Caco-2 (cell line): ENCODE measurements around the gene DGCR2. TPM values are rescaled to one million over a fixed set of nuclear protein-coding genes. Genes with fewer than 3 reads are reported as not detected.

Experiments used
- BruUV-seq: library from RNA; stranded (reverse); fragments of 400-500 nt; replicated peaks from 2 replicates; lab custom pipeline; 2021; lab: Mats Ljungman, UMichigan
- CTCF ChIA-PET: fragments of 300-600 bp; sonication (Branson Sonifier 250); formaldehyde crosslinking; loops from one replicate; lab custom pipeline; 2022; ENCODE audit warnings: antibody characterized with exemption; lab: Charles Lee
- POLR2A ChIA-PET: fragments of 300-600 bp; sonication (Branson Sonifier 250); formaldehyde crosslinking; loops from one replicate; lab custom pipeline; 2022; ENCODE audit warnings: antibody characterized with exemption; lab: Charles Lee
- DNase-seq, 2 experiments: peaks; one replicate each; pipeline versions ENCODE4 v3.0.0 to v3.0.0-alpha.2; 2020 to 2022
- H3K27me3 ChIP-seq: replicated peaks from 2 replicates; pipeline ENCODE4 v1.6.0; 2011; ENCODE audit warnings: low read length; ENCODE audit not compliant: control insufficient read depth, insufficient read depth
- H3K36me3 ChIP-seq: 2 replicates; pipeline ENCODE4 v1.5.1; 2011; ENCODE audit warnings: low read length; ENCODE audit not compliant: control insufficient read depth, insufficient read depth
- H3K4me1 ChIP-seq: fragments of 250-450 bp; sonication (Bioruptor Pico); 2 replicates; pipeline ENCODE4 v1.5.1; 2020; ENCODE audit warnings: mild to moderate bottlenecking
- H3K4me3 ChIP-seq: 2 replicates; pipeline ENCODE4 v1.5.1; 2011; ENCODE audit warnings: low read depth, mild to moderate bottlenecking, control low read depth, low read length
- H3K9me3 ChIP-seq: fragments of 250-450 bp; sonication (Bioruptor Pico); 2 replicates; pipeline ENCODE4 v1.5.1; 2020; ENCODE audit warnings: mild to moderate bottlenecking, moderate library complexity
- H3K27ac Mint-ChIP-seq: one replicate; pipeline ENCODE4 v1.8.0; 2022; ENCODE audit warnings: mixed read lengths; ENCODE audit not compliant: unreplicated experiment
- H3K27me3 Mint-ChIP-seq: one replicate; pipeline ENCODE4 v1.8.0; 2022; ENCODE audit warnings: mixed read lengths; ENCODE audit not compliant: insufficient read depth, unreplicated experiment
- H3K36me3 Mint-ChIP-seq: one replicate; pipeline ENCODE4 v1.8.0; 2022; ENCODE audit warnings: mild to moderate bottlenecking, mixed read lengths; ENCODE audit not compliant: insufficient read depth, unreplicated experiment
- H3K4me1 Mint-ChIP-seq: one replicate; pipeline ENCODE4 v1.8.0; 2022; ENCODE audit warnings: low read depth, mixed read lengths; ENCODE audit not compliant: unreplicated experiment
- H3K4me3 Mint-ChIP-seq: one replicate; pipeline ENCODE4 v1.8.0; 2022; ENCODE audit warnings: mild to moderate bottlenecking, moderate library complexity, mixed read lengths; ENCODE audit not compliant: unreplicated experiment
- H3K9me3 Mint-ChIP-seq: one replicate; pipeline ENCODE4 v1.8.0; 2022; ENCODE audit warnings: mixed read lengths; ENCODE audit not compliant: unreplicated experiment
- CTCF ChIP-seq, 2 experiments: fragments of 200-600 bp in 1 of 2; IDR thresholded peaks; 1 replicate in 1 of 2; 2 replicates in 1 of 2; pipeline versions ENCODE4 v1.5.1 to v1.8.0; 2011 to 2022; ENCODE audit warnings: antibody characterized with exemption in 1 of 2, control low read depth in 1 of 2, inconsistent platforms in 1 of 2, low read depth in 1 of 2, low read length in 1 of 2, mild to moderate bottlenecking in 1 of 2, moderate library complexity in 1 of 2; ENCODE audit not compliant: insufficient read depth in 1 of 2, severe bottlenecking in 1 of 2, unreplicated experiment in 1 of 2
- intact Hi-C: fragments of 100-400 bp; cut with micrococcal nuclease; formaldehyde crosslinking; loops from one replicate; pipeline ENCODE4 v1.10.0; 2022; ENCODE audit not compliant: unreplicated experiment
- total RNA-seq: library from RNA; stranded (reverse); gene quantifications from 2 replicates; pipeline ENCODE4 v1.2.3, GENCODE V29; 2022

DGCR2 gene
- total RNA-seq, 1 experiment from 2014 or later = 67.9 TPM

- H3K27me3 Mint-ChIP-seq = no peaks in the 10 kb centered on the region
- no peaks in the 10 kb centered on the region for H3K4me1 Mint-ChIP-seq
- no peak overlapping the region for H3K27ac Mint-ChIP-seq
- no peak overlapping the region for H3K4me3 Mint-ChIP-seq
- no peaks in the 10 kb centered on the region; the same call in 1 of the 2 replicates for H3K4me1 ChIP-seq
- intact Hi-C loops = no loop called here
- no peaks in the 10 kb centered on the region for H3K9me3 Mint-ChIP-seq
- ChIA-PET CTCF (interaction anchor here (1.2 kb wide), 1 partner anchor 11 kb away, joined by 5 read pairs; no protein-coding TSS in a partner anchor), POLR2A (no interaction called here)
- no peak for DNase-seq
- peaks cover 5% of the 10 kb centered on the region for H3K36me3 ChIP-seq
- H3K27me3 ChIP-seq = no peaks in the 10 kb centered on the region
- H3K9me3 ChIP-seq = no peaks in the 10 kb centered on the region
- peaks cover 28% of the 10 kb centered on the region for H3K36me3 Mint-ChIP-seq
- no peak for TF ChIP-seq CTCF (IDR thresholded peaks at IDR 0.05; ENCODE audit: insufficient read depth in 1 of 2, low read depth in 1 of 2, low read length in 1 of 2, severe bottlenecking in 1 of 2, unreplicated experiment in 1 of 2)
- no TSS peak for BruUV-seq
- no peak overlapping the region for H3K4me3 ChIP-seq
These were observed 56.8 kb downstream of the DGCR2 start for GRCh38 chr22:19065298-19065859.

- no peak overlapping the region for H3K27ac Mint-ChIP-seq
- H3K4me3 Mint-ChIP-seq = no peak overlapping the region
- no peaks in the 10 kb centered on the region for H3K4me1 Mint-ChIP-seq
- no peak for DNase-seq
- ChIA-PET POLR2A (no interaction called here), CTCF (interaction anchor here (1.2 kb wide), 1 partner anchor 12 kb away, joined by 5 read pairs; no protein-coding TSS in a partner anchor)
- H3K27me3 Mint-ChIP-seq = no peaks in the 10 kb centered on the region
- intact Hi-C loops = no loop called here
- H3K9me3 ChIP-seq = no peaks in the 10 kb centered on the region
- H3K9me3 Mint-ChIP-seq = no peaks in the 10 kb centered on the region
- H3K27me3 ChIP-seq = no peaks in the 10 kb centered on the region
- peaks cover 28% of the 10 kb centered on the region for H3K36me3 Mint-ChIP-seq
- H3K4me1 ChIP-seq = no peaks in the 10 kb centered on the region; the same call in 1 of the 2 replicates
- peaks cover 2% of the 10 kb centered on the region for H3K36me3 ChIP-seq
- no peak overlapping the region for H3K4me3 ChIP-seq
- TF ChIP-seq CTCF (IDR thresholded peaks at IDR 0.05; ENCODE audit: insufficient read depth in 1 of 2, low read depth in 1 of 2, low read length in 1 of 2, severe bottlenecking in 1 of 2, unreplicated experiment in 1 of 2) = no peak
- no TSS peak for BruUV-seq
These were observed 57.7 kb downstream of the DGCR2 start for GRCh38 chr22:19064354-19065054.

- no peak for DNase-seq
- Mint-ChIP-seq H3K9me3 (no peaks in the 10 kb centered on the region), H3K27ac (no peak overlapping the region), H3K27me3 (no peaks in the 10 kb centered on the region), H3K4me1 (no peaks in the 10 kb centered on the region), H3K36me3 (peaks cover 31% of the 10 kb centered on the region), H3K4me3 (no peak overlapping the region)
- intact Hi-C loops = no loop called here
- no peak for TF ChIP-seq CTCF (IDR thresholded peaks at IDR 0.05; ENCODE audit: insufficient read depth in 1 of 2, low read depth in 1 of 2, low read length in 1 of 2, severe bottlenecking in 1 of 2, unreplicated experiment in 1 of 2)
- Histone ChIP-seq H3K4me1 (no peaks in the 10 kb centered on the region; the same call in 1 of the 2 replicates), H3K9me3 (no peaks in the 10 kb centered on the region), H3K4me3 (no peak overlapping the region), H3K27me3 (no peaks in the 10 kb centered on the region), H3K36me3 (peaks cover 2% of the 10 kb centered on the region)
- no TSS peak for BruUV-seq
- ChIA-PET CTCF (no interaction called here), POLR2A (no interaction called here)
These were observed 58.4 kb downstream of the DGCR2 start for GRCh38 chr22:19063581-19064353.
